Measurements from ENCODE around the gene METTL2B. TPM values are rescaled to one million over a fixed set of nuclear protein-coding genes. Genes with fewer than 3 reads are reported as not detected.

The METTL2B gene
- total and polyA plus RNA-seq, 2 experiments from 2014 or later = 19.2 to 36.5 TPM

GRCh38 chr7:128448751-128449302 is 27.7 kb upstream of the METTL2B start:
- Histone ChIP-seq H3F3A (ENCODE audit: insufficient read depth) (peaks cover 11% of the 10 kb centered on the region; the same call in 1 of the 2 replicates), H3K9me3 (ENCODE audit: low read depth) (no peaks in the 10 kb centered on the region), H3K4me3 (no peak overlapping the region), H4K20me1 (ENCODE audit: insufficient read depth) (no peaks in the 10 kb centered on the region), H3K9ac (no peak overlapping the region), H3K36me3 (ENCODE audit: low read depth) (no peaks in the 10 kb centered on the region), H2AFZ (no peak overlapping the region), H3K27ac (no peak overlapping the region), H3K4me1 (ENCODE audit: insufficient read depth) (peaks cover 4% of the 10 kb centered on the region), H3K79me2 (ENCODE audit: insufficient read depth) (no peaks in the 10 kb centered on the region), H3K9me2 (ENCODE audit: insufficient read depth) (no peaks in the 10 kb centered on the region), H3K27me3 (replicated peaks; ENCODE audit: insufficient read depth) (no peaks in the 10 kb centered on the region), H3K4me2 (ENCODE audit: unreplicated experiment) (no peak overlapping the region)
- in situ Hi-C loops (cut with MboI) = no loop called here
- DNase-seq = no peak
- no peak for TF ChIP-seq EZH2phosphoT487 (IDR thresholded peaks at IDR 0.05; ENCODE audit: insufficient read depth, low read depth)
- TF ChIP-seq EZH2 (IDR thresholded peaks at IDR 0.05; ENCODE audit: insufficient read depth, poor library complexity, severe bottlenecking) = no peak
- 81 to 83% methylated on average over 6 of the region's 6 CpGs for WGBS, 2 experiments (ENCODE audit: low coverage in 1 of 2, low lambda C conversion rate in 2 of 2, missing lambda C conversion rate in 2 of 2)

GRCh38 chr7:128450409-128450808 is 26.1 kb upstream of the METTL2B start:
- Histone ChIP-seq H3K27ac (no peak overlapping the region), H3K9me2 (ENCODE audit: insufficient read depth) (no peaks in the 10 kb centered on the region), H4K20me1 (ENCODE audit: insufficient read depth) (no peaks in the 10 kb centered on the region), H3K9me3 (ENCODE audit: low read depth) (no peaks in the 10 kb centered on the region), H3K36me3 (ENCODE audit: low read depth) (no peaks in the 10 kb centered on the region), H3K4me2 (ENCODE audit: unreplicated experiment) (no peak overlapping the region), H3K9ac (no peak overlapping the region), H2AFZ (no peak overlapping the region), H3K4me1 (ENCODE audit: insufficient read depth) (peaks cover 18% of the 10 kb centered on the region), H3F3A (ENCODE audit: insufficient read depth) (peaks cover 21% of the 10 kb centered on the region), H3K79me2 (ENCODE audit: insufficient read depth) (no peaks in the 10 kb centered on the region), H3K4me3 (no peak overlapping the region), H3K27me3 (replicated peaks; ENCODE audit: insufficient read depth) (no peaks in the 10 kb centered on the region)
- WGBS, 2 experiments (ENCODE audit: low coverage in 1 of 2, low lambda C conversion rate in 2 of 2, missing lambda C conversion rate in 2 of 2) = 40 to 45% methylated on average over 4 of the region's 4 CpGs
- DNase-seq = no peak
- TF ChIP-seq EZH2phosphoT487 (IDR thresholded peaks at IDR 0.05; ENCODE audit: insufficient read depth, low read depth) (no peak), EZH2 (IDR thresholded peaks at IDR 0.05; ENCODE audit: insufficient read depth, poor library complexity, severe bottlenecking) (no peak)
- in situ Hi-C loops (cut with MboI) = no loop called here

GRCh38 chr7:128450913-128451312 is 25.6 kb upstream of the METTL2B start:
- Histone ChIP-seq H3K4me1 (ENCODE audit: insufficient read depth) (peaks cover 18% of the 10 kb centered on the region), H2AFZ (no peak overlapping the region), H3K79me2 (ENCODE audit: insufficient read depth) (peaks cover 2% of the 10 kb centered on the region), H3K4me3 (no peak overlapping the region), H3K27ac (no peak overlapping the region), H3K4me2 (ENCODE audit: unreplicated experiment) (no peak overlapping the region), H3K9me3 (ENCODE audit: low read depth) (no peaks in the 10 kb centered on the region), H3K9me2 (ENCODE audit: insufficient read depth) (no peaks in the 10 kb centered on the region), H3F3A (ENCODE audit: insufficient read depth) (peaks cover 21% of the 10 kb centered on the region), H3K36me3 (ENCODE audit: low read depth) (no peaks in the 10 kb centered on the region), H3K9ac (no peak overlapping the region), H4K20me1 (ENCODE audit: insufficient read depth) (no peaks in the 10 kb centered on the region), H3K27me3 (replicated peaks; ENCODE audit: insufficient read depth) (no peaks in the 10 kb centered on the region)
- DNase-seq = no peak
- no peak for TF ChIP-seq EZH2phosphoT487 (IDR thresholded peaks at IDR 0.05; ENCODE audit: insufficient read depth, low read depth)
- 89 to 95% methylated on average over 5 of the region's 5 CpGs for WGBS, 2 experiments (ENCODE audit: low coverage in 1 of 2, low lambda C conversion rate in 2 of 2, missing lambda C conversion rate in 2 of 2)
- in situ Hi-C loops (cut with MboI) = no loop called here

- WGBS, 2 experiments (ENCODE audit: low coverage in 1 of 2, low lambda C conversion rate in 2 of 2, missing lambda C conversion rate in 2 of 2) = 93 to 100% methylated on average over 1 of the region's 1 CpG
- in situ Hi-C loops (cut with MboI) = no loop called here
- H3K4me2 ChIP-seq (ENCODE audit: unreplicated experiment) = no peak overlapping the region
Measured at GRCh38 chr7:128452552-128452951, 24.0 kb upstream of the METTL2B start.

More at GRCh38 chr7:128452552-128452951, 24.0 kb upstream of the METTL2B start:
- no peak overlapping the region for H3K4me3 ChIP-seq
- H3K4me1 ChIP-seq (ENCODE audit: insufficient read depth) = peaks cover 22% of the 10 kb centered on the region
- DNase-seq = no peak
- H4K20me1 ChIP-seq (ENCODE audit: insufficient read depth) = no peaks in the 10 kb centered on the region
- no peak overlapping the region for H3K27ac ChIP-seq
- H3K9ac ChIP-seq = no peak overlapping the region
- H2AFZ ChIP-seq = no peak overlapping the region
- peaks cover 21% of the 10 kb centered on the region for H3F3A ChIP-seq (ENCODE audit: insufficient read depth)
- no peaks in the 10 kb centered on the region for H3K27me3 ChIP-seq (replicated peaks; ENCODE audit: insufficient read depth)
- H3K36me3 ChIP-seq (ENCODE audit: low read depth) = no peaks in the 10 kb centered on the region
- H3K9me3 ChIP-seq (ENCODE audit: low read depth) = no peaks in the 10 kb centered on the region
- TF ChIP-seq EZH2 (IDR thresholded peaks at IDR 0.05; ENCODE audit: insufficient read depth, poor library complexity, severe bottlenecking) = no peak
- no peak for TF ChIP-seq EZH2phosphoT487 (IDR thresholded peaks at IDR 0.05; ENCODE audit: insufficient read depth, low read depth)
- H3K79me2 ChIP-seq (ENCODE audit: insufficient read depth) = peaks cover 19% of the 10 kb centered on the region
- no peaks in the 10 kb centered on the region for H3K9me2 ChIP-seq (ENCODE audit: insufficient read depth)
